GM18498 (cell line): Measurements from ENCODE around the gene PTPRCAP.
A peak's percentile ranks its signal among the peaks of the same experiment; 100 is the strongest.
"Not testable (repeated sequence)": the region's sequence is repeated elsewhere in the genome, so short reads cannot be mapped to it uniquely, and the experiment has no call there.

ENCODE experiments used
- ATAC-seq: cut with Tn5 transposase; IDR thresholded peaks from one replicate; pipeline ENCODE4 v1.9.1; 2021; ENCODE audit warnings: mild to moderate bottlenecking, moderate library complexity; ENCODE audit not compliant: unreplicated experiment

The PTPRCAP gene

DNA sequence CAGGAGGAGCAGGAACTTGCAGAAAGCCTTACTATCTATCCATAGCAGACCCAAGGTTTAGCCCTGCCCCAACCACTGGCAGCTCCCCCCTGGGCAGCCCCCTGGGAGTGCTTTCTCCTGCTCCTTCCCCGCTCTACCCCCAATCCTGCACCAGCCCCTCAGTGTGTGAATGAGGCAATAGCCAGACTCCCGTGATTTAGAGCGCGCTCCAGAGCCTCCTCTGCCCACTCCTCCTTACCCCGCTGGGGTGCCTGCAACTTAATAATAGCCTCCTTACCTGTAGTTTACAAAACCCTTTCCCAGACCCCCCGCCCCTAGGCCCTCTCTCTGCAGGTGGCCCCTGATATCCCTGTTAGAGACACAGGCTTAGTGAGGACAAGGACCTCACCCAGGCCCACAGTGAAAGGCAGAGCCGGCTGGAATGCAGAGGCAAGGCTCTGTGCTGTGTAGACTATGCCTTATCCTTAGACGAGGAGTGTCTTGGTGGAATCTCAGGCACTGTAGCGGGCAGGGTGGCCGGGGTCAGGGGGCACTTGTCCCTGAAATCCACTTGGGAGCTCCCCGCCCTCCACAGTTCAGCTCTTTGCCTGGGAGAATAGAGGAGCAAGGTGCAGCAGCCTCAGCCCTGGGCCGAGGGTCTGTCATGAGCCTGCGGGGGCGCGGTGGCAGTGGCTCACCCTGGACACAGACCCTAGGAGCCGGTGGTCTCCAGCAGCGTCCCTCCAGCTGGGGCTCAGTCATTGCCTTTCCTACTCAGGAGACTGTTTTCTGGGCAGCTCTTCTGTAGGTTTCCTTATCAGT, 26.3 kb downstream of the PTPRCAP start:
- no peak for ATAC-seq

DNA sequence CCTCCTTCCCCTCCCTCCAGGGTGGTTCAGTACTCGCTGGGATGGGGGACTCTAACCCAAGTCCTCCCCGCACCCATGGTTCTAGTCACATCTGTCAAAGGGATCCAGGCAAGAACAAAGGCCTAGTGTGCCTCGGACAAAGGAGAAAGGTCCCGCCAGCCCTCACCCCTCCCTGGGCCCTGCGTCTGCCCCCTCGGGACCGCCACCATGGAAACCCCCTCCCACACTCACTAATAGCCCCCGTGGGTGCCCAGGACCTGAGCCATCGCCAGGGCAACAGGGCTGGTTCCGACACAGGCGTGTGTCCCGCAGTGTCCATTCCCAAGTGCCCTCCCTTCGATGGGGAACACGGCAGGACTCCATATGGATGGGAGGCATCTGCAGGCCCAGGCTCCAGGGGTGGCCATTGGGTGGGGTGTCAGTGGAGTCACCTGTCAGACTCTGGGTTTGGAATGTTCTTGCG, 27.1 kb downstream of the PTPRCAP start:
- ATAC-seq, result no peak

DNA sequence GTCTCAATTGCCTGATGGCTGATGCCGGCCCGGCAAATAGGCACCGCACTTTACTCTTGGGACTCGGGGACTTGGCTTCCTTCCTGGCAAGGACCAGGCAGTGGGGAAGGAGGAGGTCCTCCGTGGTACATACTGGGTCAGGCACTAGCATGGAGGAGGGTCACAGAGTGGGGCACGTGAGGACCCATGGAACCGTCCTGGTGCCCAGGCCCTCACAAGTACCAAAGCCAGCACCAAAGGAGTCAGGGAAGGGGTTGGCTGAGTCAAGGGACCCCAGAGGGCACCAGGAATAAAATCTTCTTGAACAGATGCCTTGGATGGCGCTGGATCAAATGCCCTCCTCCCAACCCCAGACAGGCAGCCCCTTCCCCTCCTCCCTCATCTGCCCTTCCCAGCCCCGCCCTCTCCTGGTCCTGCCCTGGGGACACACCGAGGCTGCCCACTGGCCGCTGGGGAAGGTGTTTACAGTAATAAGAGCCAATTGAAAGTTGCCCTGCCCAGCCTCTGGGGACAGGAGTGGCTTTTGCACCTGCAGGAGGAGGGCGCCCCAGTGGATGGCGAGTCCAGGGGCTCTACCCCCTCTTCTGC, 27.6 kb downstream of the PTPRCAP start:
- no peak for ATAC-seq

DNA sequence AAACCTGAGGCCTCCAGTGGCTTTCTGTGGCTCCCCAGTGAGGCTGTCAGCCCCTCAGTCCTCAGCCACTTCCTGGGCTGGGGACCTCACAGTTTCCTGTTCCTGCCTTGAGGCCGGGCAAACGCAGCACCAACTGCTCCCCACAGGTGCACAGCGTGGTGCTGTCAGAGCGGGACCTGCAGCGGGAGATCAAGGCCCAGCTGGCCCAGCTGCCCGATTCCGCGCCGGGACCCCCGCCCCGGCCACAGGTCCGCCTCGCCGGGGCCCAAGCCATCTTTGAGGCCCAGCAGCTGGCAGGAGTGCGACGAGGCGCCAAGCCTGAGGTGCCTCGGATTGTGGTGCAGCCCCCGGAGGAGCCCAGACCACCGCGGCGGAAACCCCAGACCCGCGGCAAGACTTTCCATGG, 28.2 kb downstream of the PTPRCAP start:
- ATAC-seq, result peak; percentile 50

GRCh38 chr11:67408437-67409200, 28.9 kb downstream of the PTPRCAP start:
- ATAC-seq, result peak; percentile 8

- no peak for ATAC-seq
Observed at GRCh38 chr11:67407688-67408163, 29.8 kb downstream of the PTPRCAP start.

DNA sequence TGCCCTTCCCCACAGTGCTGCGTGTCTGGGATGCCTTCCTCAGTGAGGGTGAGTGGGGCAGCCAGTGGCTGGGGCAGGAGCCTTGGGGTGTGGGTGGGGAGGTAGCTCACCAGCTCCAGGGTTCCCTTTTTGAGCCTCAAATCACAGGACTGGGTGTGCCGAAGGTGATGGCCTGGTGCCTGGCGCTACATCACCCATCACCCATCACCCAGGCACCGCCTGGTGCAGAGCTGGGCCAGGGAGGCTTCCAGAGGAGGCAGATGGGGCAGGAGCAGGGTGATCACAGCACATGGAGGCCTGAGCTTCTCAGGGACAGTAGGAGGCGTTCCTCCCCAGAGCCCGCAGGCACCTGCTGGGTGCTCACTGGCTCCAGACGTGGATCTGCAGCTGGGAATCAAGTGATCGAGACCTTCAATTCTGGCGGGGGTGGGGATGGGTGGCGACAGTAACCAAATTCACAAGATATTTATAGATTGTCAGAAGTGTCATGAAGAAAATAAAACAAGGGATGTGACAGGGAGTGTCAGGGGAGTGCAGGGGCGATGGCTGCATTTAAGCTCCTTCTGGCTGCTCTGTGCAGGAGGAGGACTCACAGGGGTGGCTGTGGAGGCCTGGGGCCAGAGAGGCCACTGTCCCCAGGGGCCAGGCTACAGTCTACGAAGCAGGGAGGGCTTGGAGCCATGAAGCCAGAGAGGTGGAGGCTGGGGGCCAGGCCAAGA, 30.4 kb downstream of the PTPRCAP start:
- ATAC-seq, result no peak

- ATAC-seq, result no peak
Observed at GRCh38 chr11:67406420-67406968, 31.0 kb downstream of the PTPRCAP start.

DNA sequence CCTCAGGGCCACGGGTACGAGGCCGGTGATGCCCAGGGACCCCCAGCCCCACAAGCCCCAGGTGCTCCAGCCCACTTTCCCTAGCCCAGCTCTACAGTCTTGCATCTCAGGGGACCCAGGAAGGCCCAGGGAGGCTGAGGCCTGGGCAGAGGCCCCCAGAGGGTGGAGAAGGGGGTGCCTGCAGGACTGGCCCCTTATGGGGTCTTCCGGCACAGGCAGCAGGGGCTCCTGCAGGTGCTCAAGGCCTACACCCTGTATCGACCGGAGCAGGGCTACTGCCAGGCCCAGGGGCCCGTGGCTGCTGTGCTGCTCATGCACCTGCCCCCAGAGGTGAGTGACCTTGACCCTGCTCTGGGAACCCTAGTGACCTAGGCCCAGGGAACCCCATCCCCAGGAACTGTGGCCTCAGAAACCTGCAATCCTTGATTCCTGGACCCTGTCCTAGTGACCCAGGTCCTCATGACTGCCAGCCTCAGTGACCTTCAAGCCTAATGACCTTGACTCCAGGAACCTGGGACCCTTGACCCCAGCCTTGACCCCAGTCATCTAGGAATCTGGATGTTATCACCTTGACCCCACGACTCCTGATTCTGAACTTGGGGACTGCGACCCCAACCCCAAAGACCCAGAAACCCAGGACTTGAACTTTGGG, 31.7 kb downstream of the PTPRCAP start:
- ATAC-seq, result no peak

DNA sequence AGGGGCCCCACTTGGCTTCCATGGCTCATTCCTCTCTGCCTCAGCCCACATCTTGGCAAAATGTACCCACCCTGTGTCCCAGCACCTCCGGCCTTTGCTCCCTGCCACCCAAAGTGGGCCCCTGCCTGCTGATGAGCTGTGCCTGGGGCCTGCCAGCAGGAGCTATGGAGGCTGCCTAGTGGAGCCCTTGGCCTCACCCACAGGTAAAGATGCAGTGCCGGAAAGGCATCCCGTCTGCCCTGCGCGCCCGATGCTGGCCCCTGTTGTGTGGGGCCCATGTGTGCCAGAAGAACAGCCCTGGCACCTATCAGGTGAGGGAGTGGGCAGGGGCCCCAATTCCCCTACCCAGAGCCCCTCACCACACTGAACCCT, 32.3 kb downstream of the PTPRCAP start:
- ATAC-seq, result no peak

GRCh38 chr11:67404515-67405195, 32.8 kb downstream of the PTPRCAP start:
- ATAC-seq, result no peak

- ATAC-seq, result not testable (repeated sequence)
Observed at GRCh38 chr11:67403085-67403484, 34.4 kb downstream of the PTPRCAP start.

GRCh38 chr11:67402192-67402839, 35.2 kb downstream of the PTPRCAP start:
- ATAC-seq, result not testable (repeated sequence)

DNA sequence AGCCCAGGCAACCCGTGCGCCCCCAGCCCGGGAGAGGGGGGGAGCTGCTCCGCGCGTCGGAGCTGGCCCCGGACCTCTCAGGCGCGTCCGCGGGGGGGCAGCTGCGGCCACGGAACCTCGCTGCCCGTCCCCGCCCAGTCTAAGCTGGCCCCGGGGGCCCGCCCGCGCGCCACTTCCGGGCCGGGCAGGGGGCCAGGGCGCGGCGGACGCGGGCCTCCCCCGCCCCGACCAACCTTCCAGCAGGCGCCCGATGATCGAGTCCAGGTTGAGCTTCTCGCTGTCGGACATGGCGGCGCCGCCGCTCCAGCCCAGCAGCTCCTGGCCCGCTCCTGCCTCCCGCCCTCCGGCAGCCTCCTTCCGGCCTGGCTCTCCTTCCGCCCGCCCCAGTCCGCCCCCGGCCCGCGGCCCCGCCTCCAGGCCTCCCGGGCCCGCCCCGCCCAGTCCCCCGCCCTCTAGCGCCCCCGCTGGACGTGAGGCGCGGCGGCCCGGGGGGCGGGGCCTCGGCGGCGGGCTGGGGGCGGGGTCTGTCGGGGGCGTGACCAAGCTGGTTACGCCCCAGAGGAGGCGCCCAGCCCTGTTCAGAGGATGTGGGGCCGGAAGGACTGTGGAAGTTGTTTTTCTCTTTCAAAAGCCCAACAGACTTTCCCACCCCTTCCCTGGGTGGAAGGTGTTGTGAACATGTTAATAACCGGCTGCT, 35.8 kb downstream of the PTPRCAP start, which contains the start of gene PPP1CA:
Gene PPP1CA, minus strand, starts transcription at position 364 of the 697 bp plus-strand sequence. Its CDS starts 76 bp downstream, at position 288.
- ATAC-seq, result peak; percentile 78

DNA sequence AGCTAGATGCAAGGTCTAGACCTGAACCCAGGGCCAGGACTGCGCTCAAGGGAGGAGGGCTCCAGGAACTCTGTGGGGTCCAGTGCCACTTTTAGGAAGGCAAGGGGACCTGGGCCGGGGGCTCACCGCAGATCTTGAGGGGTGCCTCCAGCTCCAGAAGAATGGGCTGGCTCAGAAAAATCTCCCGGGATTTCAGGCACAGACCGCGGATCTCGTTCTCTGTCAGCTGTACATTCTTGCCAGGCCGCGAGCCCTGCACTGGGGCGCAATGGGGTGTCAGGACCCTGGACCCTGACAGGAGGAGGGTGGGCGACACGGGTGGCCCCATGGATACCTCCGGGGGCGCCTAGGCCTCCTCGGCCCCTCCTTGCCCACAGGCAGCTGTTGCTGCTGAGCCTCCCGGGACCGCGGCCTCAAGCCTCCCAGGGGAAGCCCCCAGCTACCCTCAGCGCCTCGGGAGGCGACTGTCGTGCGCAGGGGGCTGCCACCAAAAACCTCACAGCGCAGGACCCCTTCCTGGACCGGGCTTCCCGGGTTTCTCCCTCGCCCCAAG, 36.5 kb downstream of the PTPRCAP start:
- no peak for ATAC-seq

DNA sequence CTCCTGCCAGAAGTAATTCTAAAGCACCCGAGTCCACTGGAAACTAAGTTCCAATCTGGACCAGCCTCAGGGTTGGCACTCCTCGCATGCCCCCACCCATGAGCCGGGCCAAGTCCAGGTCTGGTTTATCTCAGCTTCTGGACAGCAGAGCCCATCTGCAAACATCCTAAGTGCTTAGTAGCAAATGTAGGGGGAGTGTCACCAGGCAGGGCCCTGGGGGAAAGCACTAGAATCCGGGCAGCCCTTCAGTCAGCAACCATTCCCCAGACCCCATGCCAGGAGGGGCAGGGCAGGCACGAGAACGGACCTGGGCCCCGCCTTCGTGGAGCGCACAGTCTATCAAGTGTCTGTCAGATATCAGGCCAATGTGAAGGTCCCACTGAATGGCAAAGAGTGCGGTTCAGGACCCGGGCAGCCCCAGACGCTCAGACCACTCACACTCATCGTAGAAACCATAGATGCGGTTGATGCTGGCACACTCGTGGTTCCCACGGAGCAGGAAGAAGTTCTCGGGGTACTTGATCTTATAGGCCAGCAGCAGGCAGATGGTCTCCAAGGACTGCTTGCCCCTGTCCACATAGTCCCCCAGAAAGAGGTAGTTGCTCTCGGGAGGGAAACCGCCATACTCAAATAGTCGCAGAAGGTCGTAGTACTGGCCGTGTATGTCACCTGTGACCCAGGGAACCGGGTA, 37.1 kb downstream of the PTPRCAP start:
- ATAC-seq, result no peak
